OCI-LY1 (cell line): ENCODE measurements around the gene MGST2.

ENCODE experiments used
- EZH2 ChIP-seq: fragments of 200-600 bp; sonication (generic), shearing (Covaris generic); IDR thresholded peaks from 2 replicates; pipeline ENCODE4 v1.8.0; 2017; ENCODE audit warnings: borderline replicate concordance, mixed run types, mild to moderate bottlenecking, antibody characterized with exemption, low read length, moderate library complexity, mixed read lengths
- TF ChIP-seq, protein P1 (sequence below): fragments of 200-600 bp; sonication (generic), shearing (Covaris generic); IDR thresholded peaks from 2 replicates; pipeline ENCODE4 v1.5.1; 2017; ENCODE audit warnings: mild to moderate bottlenecking, antibody characterized with exemption, low read length, moderate library complexity, mixed read lengths

DNA sequence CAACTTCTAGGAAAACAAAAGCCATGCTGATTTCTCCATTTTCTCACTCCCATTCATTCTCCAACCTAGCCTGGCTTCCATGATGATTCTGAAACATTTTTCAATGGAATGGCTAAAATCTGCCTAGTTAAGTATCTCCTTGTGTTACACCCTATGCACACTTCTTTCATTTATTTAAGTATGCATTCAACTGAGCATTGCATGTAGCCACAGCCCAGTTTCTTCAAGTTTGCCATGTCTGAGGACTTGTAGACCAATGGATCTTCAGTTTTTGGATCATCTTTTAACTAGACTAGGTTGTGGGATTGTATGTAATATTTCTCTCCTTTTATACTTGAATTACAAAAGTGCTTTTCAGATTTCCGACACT is 35.5 kb upstream of the MGST2 start:
- TF ChIP-seq, protein P1, sequence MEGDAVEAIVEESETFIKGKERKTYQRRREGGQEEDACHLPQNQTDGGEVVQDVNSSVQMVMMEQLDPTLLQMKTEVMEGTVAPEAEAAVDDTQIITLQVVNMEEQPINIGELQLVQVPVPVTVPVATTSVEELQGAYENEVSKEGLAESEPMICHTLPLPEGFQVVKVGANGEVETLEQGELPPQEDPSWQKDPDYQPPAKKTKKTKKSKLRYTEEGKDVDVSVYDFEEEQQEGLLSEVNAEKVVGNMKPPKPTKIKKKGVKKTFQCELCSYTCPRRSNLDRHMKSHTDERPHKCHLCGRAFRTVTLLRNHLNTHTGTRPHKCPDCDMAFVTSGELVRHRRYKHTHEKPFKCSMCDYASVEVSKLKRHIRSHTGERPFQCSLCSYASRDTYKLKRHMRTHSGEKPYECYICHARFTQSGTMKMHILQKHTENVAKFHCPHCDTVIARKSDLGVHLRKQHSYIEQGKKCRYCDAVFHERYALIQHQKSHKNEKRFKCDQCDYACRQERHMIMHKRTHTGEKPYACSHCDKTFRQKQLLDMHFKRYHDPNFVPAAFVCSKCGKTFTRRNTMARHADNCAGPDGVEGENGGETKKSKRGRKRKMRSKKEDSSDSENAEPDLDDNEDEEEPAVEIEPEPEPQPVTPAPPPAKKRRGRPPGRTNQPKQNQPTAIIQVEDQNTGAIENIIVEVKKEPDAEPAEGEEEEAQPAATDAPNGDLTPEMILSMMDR: no peak
- TF ChIP-seq EZH2: no peak
